NCI-H460 (cell line): ENCODE measurements around the gene PCK1. TPM values are rescaled to one million over a fixed set of nuclear protein-coding genes. Genes with fewer than 3 reads are reported as not detected.
"Not testable (repeated sequence)": the region's sequence is repeated elsewhere in the genome, so short reads cannot be mapped to it uniquely, and the experiment has no call there.

ENCODE experiments used
- DNase-seq: peaks from one replicate; pipeline ENCODE4 v3.0.0-alpha.2; 2016; ENCODE audit warnings: low read depth; ENCODE audit errors: extremely low read depth
- polyA plus RNA-seq: library from polyadenylated mRNA; depleted of rRNA; stranded (reverse); fragments of >200 nt; gene quantifications from 2 replicates; pipeline ENCODE4 v1.2.3, GENCODE V29; 2014; cell fraction: nucleus; rRNA removed
- total RNA-seq: library from RNA; depleted of rRNA; stranded (reverse); fragments of >200 nt; shearing (Covaris generic); gene quantifications from 2 replicates; pipeline ENCODE4 v1.2.3, GENCODE V29; 2014; rRNA removed

Gene PCK1
- 0.23 and 0.32 TPM in 2 replicates for total RNA-seq
- polyA plus RNA-seq, result not detected in 2 replicates

- DNase-seq, result no peak
These were observed at the start of gene PCK1 for GRCh38 chr20:57560554-57561355. TSS of gene PCK1 (plus strand) at chr20:57561110. CDS start at chr20:57561412, 302 bp downstream.

GRCh38 chr20:57511709-57512108, 49.2 kb upstream of the PCK1 start:
- DNase-seq, result not testable (repeated sequence)

- DNase-seq, result no peak
These were observed 48.5 kb upstream of the PCK1 start for GRCh38 chr20:57512432-57512831.

GRCh38 chr20:57513199-57513598, 47.7 kb upstream of the PCK1 start:
- no peak for DNase-seq

- peak; percentile 64 for DNase-seq
These were observed 46.6 kb upstream of the PCK1 start for GRCh38 chr20:57514273-57514751.

- no peak for DNase-seq
These were observed 43.0 kb upstream of the PCK1 start for GRCh38 chr20:57517904-57518303.

- DNase-seq, result no peak
These were observed 38.4 kb upstream of the PCK1 start for GRCh38 chr20:57522380-57523140.

GRCh38 chr20:57523782-57524181, 37.1 kb upstream of the PCK1 start:
- DNase-seq, result no peak

GRCh38 chr20:57524511-57525176, 36.3 kb upstream of the PCK1 start, which contains the start of gene CTCFL:
TSS of gene CTCFL (minus strand) at chr20:57525140. CDS start at chr20:57524205, 935 bp downstream.
- no peak for DNase-seq

GRCh38 chr20:57525328-57526086, 35.4 kb upstream of the PCK1 start:
- DNase-seq, result no peak

- no peak for DNase-seq
These were observed 34.6 kb upstream of the PCK1 start for GRCh38 chr20:57526087-57526884.

- no peak for DNase-seq
These were observed 33.9 kb upstream of the PCK1 start for GRCh38 chr20:57526885-57527460.

GRCh38 chr20:57527728-57528127, 33.2 kb upstream of the PCK1 start:
- no peak for DNase-seq

- DNase-seq, result no peak
These were observed 32.8 kb upstream of the PCK1 start for GRCh38 chr20:57528148-57528547.

- DNase-seq, result no peak
These were observed 31.7 kb upstream of the PCK1 start for GRCh38 chr20:57529160-57529585.

GRCh38 chr20:57529810-57530209, 31.1 kb upstream of the PCK1 start:
- DNase-seq, result no peak

- no peak for DNase-seq
These were observed 30.5 kb upstream of the PCK1 start for GRCh38 chr20:57530327-57530981.

GRCh38 chr20:57532104-57532503, 28.8 kb upstream of the PCK1 start:
- no peak for DNase-seq
